NCI-H1417 (cell line): Measurements from ENCODE around the gene C4BPA.

Source experiments
- DNase-seq, 3 experiments: peaks; one replicate each; lab custom pipeline; 2025; lab: John Stamatoyannopoulos, UW

Gene C4BPA

GRCh38 chr1:207191061-207191460 is 87.0 kb downstream of the C4BPA start:
- no peak for DNase-seq

GRCh38 chr1:207191776-207192175 is 87.7 kb downstream of the C4BPA start:
- DNase-seq, result no peak

GRCh38 chr1:207194197-207194596 is 90.2 kb downstream of the C4BPA start:
- DNase-seq, result no peak
